CD8-positive, alpha-beta memory T cell (primary cell): ENCODE measurements around the gene EZH2. TPM values are rescaled to one million over a fixed set of nuclear protein-coding genes. Genes with fewer than 3 reads are reported as not detected.

Source experiments
- CTCF ChIA-PET: fragments of 350-600 bp; sonication (Branson Sonifier 250); formaldehyde crosslinking; loops from one replicate; lab custom pipeline; 2021; ENCODE audit warnings: antibody characterized with exemption; lab: Charles Lee
- POLR2A ChIA-PET: fragments of 350-600 bp; sonication (Branson Sonifier 250); formaldehyde crosslinking; loops from one replicate; lab custom pipeline; 2021; ENCODE audit warnings: antibody characterized with exemption; lab: Charles Lee
- DNase-seq, 5 donors: peaks; one replicate each; pipeline versions ENCODE4 v3.0.0 to v3.0.0-alpha.2; 2020 to 2022; ENCODE audit warnings: mixed read lengths in 1 of 5
- H3K27ac ChIP-seq: one replicate; pipeline ENCODE4 v1.7.0; 2013; ENCODE audit warnings: low read depth, mild to moderate bottlenecking, low read length, moderate library complexity
- H3K27me3 ChIP-seq: 2 replicates; pipeline ENCODE4 v1.7.0; 2013; ENCODE audit warnings: low read length, mild to moderate bottlenecking; ENCODE audit not compliant: insufficient read depth, poor library complexity, severe bottlenecking
- H3K36me3 ChIP-seq: 2 replicates; pipeline ENCODE4 v1.7.0; 2013; ENCODE audit warnings: mild to moderate bottlenecking, low read length, moderate library complexity; ENCODE audit not compliant: insufficient read depth
- H3K4me1 ChIP-seq: 2 replicates; pipeline ENCODE4 v1.7.0; 2013; ENCODE audit warnings: mild to moderate bottlenecking, low read length, moderate library complexity; ENCODE audit not compliant: insufficient read depth
- H3K4me3 ChIP-seq: 2 replicates; pipeline ENCODE4 v1.7.0; 2013; ENCODE audit warnings: mild to moderate bottlenecking, low read length
- H3K9me3 ChIP-seq: 2 replicates; pipeline ENCODE4 v1.7.0; 2013; ENCODE audit warnings: mild to moderate bottlenecking, low read length
- H3K27ac Mint-ChIP-seq, 8 donors: one replicate each; pipeline ENCODE4 v1.8.0; 2020 to 2021; ENCODE audit warnings: mixed read lengths in 8 of 8, mild to moderate bottlenecking in 6 of 8, inconsistent platforms in 3 of 8, moderate library complexity in 3 of 8
- H3K27me3 Mint-ChIP-seq, 2 donors: one replicate each; pipeline ENCODE4 v1.8.0; 2020 to 2021; ENCODE audit warnings: mixed read lengths in 2 of 2, mild to moderate bottlenecking in 1 of 2, moderate library complexity in 1 of 2
- H3K36me3 Mint-ChIP-seq, 3 donors: one replicate each; pipeline ENCODE4 v1.8.0; 2020 to 2021; ENCODE audit warnings: mixed read lengths in 3 of 3, inconsistent platforms in 1 of 3, mild to moderate bottlenecking in 1 of 3
- H3K4me1 Mint-ChIP-seq, 3 donors: one replicate each; pipeline ENCODE4 v1.8.0; 2020 to 2021; ENCODE audit warnings: mixed read lengths in 3 of 3, inconsistent platforms in 1 of 3, mild to moderate bottlenecking in 1 of 3
- H3K4me3 Mint-ChIP-seq, 7 donors: one replicate each; pipeline ENCODE4 v1.8.0; 2020 to 2021; ENCODE audit warnings: mixed read lengths in 7 of 7, mild to moderate bottlenecking in 6 of 7, moderate library complexity in 4 of 7, inconsistent platforms in 2 of 7
- H3K9me3 Mint-ChIP-seq, 5 donors: one replicate each; pipeline ENCODE4 v1.8.0; 2020 to 2022; ENCODE audit warnings: mixed read lengths in 5 of 5, mild to moderate bottlenecking in 3 of 5, moderate library complexity in 2 of 5, inconsistent platforms in 1 of 5
- polyA plus RNA-seq: library from polyadenylated mRNA; unstranded; fragments of 300-500 nt; fragmentation: Illumina TruSeq; gene quantifications from one replicate; pipeline ENCODE4 v1.2.3, GENCODE V29; 2021
- total RNA-seq, 2 experiments: library from RNA; stranded (reverse); gene quantifications; one replicate each; pipeline ENCODE4 v1.2.3, GENCODE V29; 2021

Gene EZH2
- total and polyA plus RNA-seq, 3 experiments from 2014 or later = 4.8 to 125 (median 123) TPM

GRCh38 chr7:148867596-148868377 lies 16.3 kb downstream of the EZH2 start:
- no peaks in the 10 kb centered on the region for H3K36me3 ChIP-seq
- H3K4me1 Mint-ChIP-seq = peaks cover 31 to 63% (median 46%) of the 10 kb centered on the region in 3 donors
- H3K9me3 Mint-ChIP-seq = peaks cover 0 to 14% (median 11%) of the 10 kb centered on the region in 5 donors
- no peak overlapping the region for H3K27ac ChIP-seq
- ChIA-PET CTCF (interaction anchor here (1.9 kb wide), 1 partner anchor 12 kb away, joined by 5 read pairs; no protein-coding TSS in a partner anchor), POLR2A (no interaction called here)
- H3K27me3 ChIP-seq = no peaks in the 10 kb centered on the region
- peak overlapping the region in 1 of 8 donors; percentile 65 for H3K27ac Mint-ChIP-seq
- H3K27me3 Mint-ChIP-seq = no peaks in the 10 kb centered on the region
- DNase-seq = no peak
- no peak overlapping the region for H3K4me3 ChIP-seq
- H3K4me3 Mint-ChIP-seq = no peak overlapping the region
- no peaks in the 10 kb centered on the region for H3K9me3 ChIP-seq
- peaks cover 4 to 12% (median 6%) of the 10 kb centered on the region in 3 donors for H3K36me3 Mint-ChIP-seq
- peaks cover 4% of the 10 kb centered on the region for H3K4me1 ChIP-seq

- POLR2A ChIA-PET = no interaction called here
Measured at GRCh38 chr7:148866362-148866761, 17.7 kb downstream of the EZH2 start.

GRCh38 chr7:148865283-148865682 lies 18.8 kb downstream of the EZH2 start:
- Histone ChIP-seq H3K4me3 (no peak overlapping the region), H3K36me3 (no peaks in the 10 kb centered on the region), H3K27ac (no peak overlapping the region), H3K9me3 (no peaks in the 10 kb centered on the region), H3K27me3 (no peaks in the 10 kb centered on the region), H3K4me1 (peaks cover 4% of the 10 kb centered on the region)
- Mint-ChIP-seq H3K27me3 (no peaks in the 10 kb centered on the region), H3K27ac (peak overlapping the region in 3 of 8 donors; percentile 3 to 26 (median 6)), H3K4me3 (no peak overlapping the region), H3K9me3 (peaks cover 0 to 14% (median 11%) of the 10 kb centered on the region in 5 donors), H3K4me1 (peaks cover 23 to 52% (median 38%) of the 10 kb centered on the region in 3 donors), H3K36me3 (peaks cover 4 to 12% (median 6%) of the 10 kb centered on the region in 3 donors)
- CTCF ChIA-PET = no interaction called here
- POLR2A ChIA-PET = no interaction called here
- DNase-seq = no peak

More at GRCh38 chr7:148866362-148866761, 17.7 kb downstream of the EZH2 start:
- Mint-ChIP-seq H3K4me3 (no peak overlapping the region), H3K36me3 (peaks cover 4 to 12% (median 6%) of the 10 kb centered on the region in 3 donors), H3K4me1 (peaks cover 26 to 58% (median 41%) of the 10 kb centered on the region in 3 donors), H3K27me3 (no peaks in the 10 kb centered on the region), H3K9me3 (peaks cover 0 to 14% (median 11%) of the 10 kb centered on the region in 5 donors), H3K27ac (no peak overlapping the region)
- no peaks in the 10 kb centered on the region for H3K36me3 ChIP-seq
- no peaks in the 10 kb centered on the region for H3K9me3 ChIP-seq
- H3K4me3 ChIP-seq = no peak overlapping the region
- H3K27ac ChIP-seq = no peak overlapping the region
- no peak for DNase-seq
- no peaks in the 10 kb centered on the region for H3K27me3 ChIP-seq
- CTCF ChIA-PET = no interaction called here
- peaks cover 4% of the 10 kb centered on the region for H3K4me1 ChIP-seq

GRCh38 chr7:148863324-148863723 lies 20.8 kb downstream of the EZH2 start:
- no peaks in the 10 kb centered on the region for H3K9me3 ChIP-seq
- H3K36me3 ChIP-seq = no peaks in the 10 kb centered on the region

GRCh38 chr7:148862481-148862880 lies 21.6 kb downstream of the EZH2 start:
- Mint-ChIP-seq H3K4me1 (peaks cover 22 to 49% (median 35%) of the 10 kb centered on the region in 3 donors), H3K9me3 (peaks cover 0 to 3% (median 1%) of the 10 kb centered on the region in 5 donors)
- CTCF ChIA-PET = no interaction called here

More at GRCh38 chr7:148863324-148863723, 20.8 kb downstream of the EZH2 start:
- H3K27me3 Mint-ChIP-seq = no peaks in the 10 kb centered on the region
- ChIA-PET POLR2A (no interaction called here), CTCF (no interaction called here)
- DNase-seq = no peak
- H3K4me1 Mint-ChIP-seq = peaks cover 22 to 57% (median 38%) of the 10 kb centered on the region in 3 donors
- H3K4me3 Mint-ChIP-seq = peak overlapping the region in 1 of 7 donors; percentile 0
- Histone ChIP-seq H3K27ac (no peak overlapping the region), H3K4me1 (peaks cover 4% of the 10 kb centered on the region), H3K4me3 (no peak overlapping the region), H3K27me3 (no peaks in the 10 kb centered on the region)
- peaks cover 0 to 10% (median 9%) of the 10 kb centered on the region in 5 donors for H3K9me3 Mint-ChIP-seq
- H3K36me3 Mint-ChIP-seq = peaks cover 4 to 10% (median 6%) of the 10 kb centered on the region in 3 donors
- H3K27ac Mint-ChIP-seq = peak overlapping the region in 3 of 8 donors; percentile 1 to 77 (median 1)

GRCh38 chr7:148858489-148858888 lies 25.6 kb downstream of the EZH2 start:
- no peaks in the 10 kb centered on the region for H3K27me3 Mint-ChIP-seq
- H3K4me1 ChIP-seq = no peaks in the 10 kb centered on the region
- no peaks in the 10 kb centered on the region for H3K36me3 Mint-ChIP-seq
- H3K4me3 ChIP-seq = no peak overlapping the region
- no peaks in the 10 kb centered on the region for H3K9me3 Mint-ChIP-seq
- no peaks in the 10 kb centered on the region for H3K36me3 ChIP-seq
- no peak overlapping the region for H3K4me3 Mint-ChIP-seq
- DNase-seq = no peak
- H3K4me1 Mint-ChIP-seq = peaks cover 12 to 50% (median 27%) of the 10 kb centered on the region in 3 donors
- ChIA-PET POLR2A (no interaction called here), CTCF (interaction anchor here (1.2 kb wide), 1 partner anchor 104 kb away, joined by 6 read pairs; no protein-coding TSS in a partner anchor)
- no peak overlapping the region for H3K27ac ChIP-seq
- no peaks in the 10 kb centered on the region for H3K27me3 ChIP-seq
- H3K9me3 ChIP-seq = no peaks in the 10 kb centered on the region
- H3K27ac Mint-ChIP-seq = peak overlapping the region in 1 of 8 donors; percentile 51

More at GRCh38 chr7:148862481-148862880, 21.6 kb downstream of the EZH2 start:
- Histone ChIP-seq H3K36me3 (no peaks in the 10 kb centered on the region), H3K27ac (no peak overlapping the region), H3K27me3 (no peaks in the 10 kb centered on the region), H3K4me1 (peaks cover 4% of the 10 kb centered on the region), H3K9me3 (no peaks in the 10 kb centered on the region), H3K4me3 (no peak overlapping the region)
- POLR2A ChIA-PET = no interaction called here
- Mint-ChIP-seq H3K27me3 (no peaks in the 10 kb centered on the region), H3K4me3 (no peak overlapping the region), H3K27ac (no peak overlapping the region), H3K36me3 (peaks cover 0 to 1% (median under 1%) of the 10 kb centered on the region in 3 donors)
- DNase-seq = no peak

- H3K9me3 Mint-ChIP-seq = no peaks in the 10 kb centered on the region
- Histone ChIP-seq H3K4me3 (no peak overlapping the region), H3K27me3 (no peaks in the 10 kb centered on the region), H3K9me3 (no peaks in the 10 kb centered on the region), H3K4me1 (no peaks in the 10 kb centered on the region), H3K27ac (no peak overlapping the region), H3K36me3 (no peaks in the 10 kb centered on the region)
- peak overlapping the region in 2 of 8 donors; percentile 7 to 35 for H3K27ac Mint-ChIP-seq
- peaks cover 10 to 46% (median 27%) of the 10 kb centered on the region in 3 donors for H3K4me1 Mint-ChIP-seq
- CTCF ChIA-PET = interaction anchor here (0.8 to 2.1 kb wide), 11 partner anchors 10 to 209 kb away, joined by 3 to 17 read pairs (median 5); partner anchors contain the start of gene EZH2
- DNase-seq = no peak
- H3K36me3 Mint-ChIP-seq = no peaks in the 10 kb centered on the region
- no peak overlapping the region for H3K4me3 Mint-ChIP-seq
- POLR2A ChIA-PET = interaction anchor here (1.3 kb wide), 2 partner anchors 26 to 110 kb away, joined by 4 to 6 read pairs; no protein-coding TSS in a partner anchor
- H3K27me3 Mint-ChIP-seq = no peaks in the 10 kb centered on the region
Measured at GRCh38 chr7:148856891-148857290, 27.2 kb downstream of the EZH2 start.

GRCh38 chr7:148856578-148856881 lies 27.6 kb downstream of the EZH2 start:
- Mint-ChIP-seq H3K4me3 (peak overlapping the region in 4 of 7 donors; percentile 60 to 68 (median 63)), H3K36me3 (no peaks in the 10 kb centered on the region), H3K27ac (peak overlapping the region in 3 of 8 donors; percentile 20 to 42 (median 30)), H3K9me3 (no peaks in the 10 kb centered on the region), H3K4me1 (peaks cover 10 to 45% (median 26%) of the 10 kb centered on the region in 3 donors), H3K27me3 (no peaks in the 10 kb centered on the region)
- H3K4me3 ChIP-seq = no peak overlapping the region
- ChIA-PET CTCF (interaction anchor here (0.8 to 2.1 kb wide), 13 partner anchors 10 to 281 kb away, joined by 3 to 17 read pairs (median 4); partner anchors contain the start of gene EZH2), POLR2A (interaction anchor here (1.3 kb wide), 2 partner anchors 26 to 110 kb away, joined by 4 to 6 read pairs; no protein-coding TSS in a partner anchor)
- no peak for DNase-seq
- no peaks in the 10 kb centered on the region for H3K27me3 ChIP-seq
- no peak overlapping the region for H3K27ac ChIP-seq
- peaks cover 2% of the 10 kb centered on the region for H3K4me1 ChIP-seq
- no peaks in the 10 kb centered on the region for H3K9me3 ChIP-seq
- no peaks in the 10 kb centered on the region for H3K36me3 ChIP-seq
